ENCODE results near the gene CDK5RAP1. TPM values are rescaled to one million over a fixed set of nuclear protein-coding genes. Genes with fewer than 3 reads are reported as not detected.

The CDK5RAP1 gene
- total RNA-seq, 1 donor from 2014 or later, result 39.8 TPM

- H3K4me1 Mint-ChIP-seq, result no peaks in the 10 kb centered on the region
- H3K27me3 Mint-ChIP-seq (ENCODE audit: low read depth), result no peaks in the 10 kb centered on the region
- peaks cover 29% of the 10 kb centered on the region for H3K36me3 Mint-ChIP-seq
- H3K4me3 Mint-ChIP-seq, result no peak overlapping the region
- H3K27ac Mint-ChIP-seq, result no peak overlapping the region
- no peak for TF ChIP-seq CTCF (IDR thresholded peaks at IDR 0.05; ENCODE audit: unreplicated experiment)
- H3K9me3 Mint-ChIP-seq, result no peaks in the 10 kb centered on the region
- no peak for DNase-seq (ENCODE audit: low spot score in 2 of 2, unreplicated experiment in 2 of 2)
Measured at GRCh38 chr20:33407796-33408195, 6.5 kb upstream of the CDK5RAP1 start.

- TF ChIP-seq CTCF (IDR thresholded peaks at IDR 0.05; ENCODE audit: unreplicated experiment), result no peak
- Mint-ChIP-seq H3K9me3 (no peaks in the 10 kb centered on the region), H3K36me3 (peaks cover 29% of the 10 kb centered on the region), H3K4me3 (no peak overlapping the region), H3K4me1 (peaks cover 5% of the 10 kb centered on the region), H3K27ac (no peak overlapping the region), H3K27me3 (ENCODE audit: low read depth) (no peaks in the 10 kb centered on the region)
- no peak for DNase-seq (ENCODE audit: low spot score in 2 of 2, unreplicated experiment in 2 of 2)
Measured at GRCh38 chr20:33407251-33407650, 5.9 kb upstream of the CDK5RAP1 start.

GRCh38 chr20:33404281-33404680 is 3.0 kb upstream of the CDK5RAP1 start:
- Mint-ChIP-seq H3K4me1 (peaks cover 22% of the 10 kb centered on the region), H3K27ac (no peak overlapping the region), H3K4me3 (no peak overlapping the region), H3K36me3 (peaks cover 20% of the 10 kb centered on the region), H3K9me3 (no peaks in the 10 kb centered on the region), H3K27me3 (ENCODE audit: low read depth) (no peaks in the 10 kb centered on the region)
- DNase-seq (ENCODE audit: low spot score in 2 of 2, unreplicated experiment in 2 of 2), result no peak
- no peak for TF ChIP-seq CTCF (IDR thresholded peaks at IDR 0.05; ENCODE audit: unreplicated experiment)

GRCh38 chr20:33401921-33402369 is 626 bp upstream of the CDK5RAP1 start:
- Mint-ChIP-seq H3K36me3 (peaks cover 11% of the 10 kb centered on the region), H3K27ac (peak overlapping the region; percentile 97), H3K9me3 (no peaks in the 10 kb centered on the region), H3K4me1 (peaks cover 22% of the 10 kb centered on the region), H3K4me3 (peak overlapping the region; percentile 99), H3K27me3 (ENCODE audit: low read depth) (no peaks in the 10 kb centered on the region)
- DNase-seq (ENCODE audit: low spot score in 2 of 2, unreplicated experiment in 2 of 2), result no peak
- TF ChIP-seq CTCF (IDR thresholded peaks at IDR 0.05; ENCODE audit: unreplicated experiment), result no peak

- TF ChIP-seq CTCF (IDR thresholded peaks at IDR 0.05; ENCODE audit: unreplicated experiment), result no peak
- peaks cover 13% of the 10 kb centered on the region for H3K36me3 Mint-ChIP-seq
- H3K27me3 Mint-ChIP-seq (ENCODE audit: low read depth), result no peaks in the 10 kb centered on the region
- no peak for DNase-seq (ENCODE audit: low spot score in 2 of 2, unreplicated experiment in 2 of 2)
- H3K27ac Mint-ChIP-seq, result peak overlapping the region; percentile 9
- H3K4me1 Mint-ChIP-seq, result peaks cover 22% of the 10 kb centered on the region
- H3K4me3 Mint-ChIP-seq, result peak overlapping the region; percentile 99
- no peaks in the 10 kb centered on the region for H3K9me3 Mint-ChIP-seq
Measured at GRCh38 chr20:33400812-33401183, 521 bp downstream of the CDK5RAP1 start.

GRCh38 chr20:33399924-33400323 is 1.4 kb downstream of the CDK5RAP1 start:
- no peak for TF ChIP-seq CTCF (IDR thresholded peaks at IDR 0.05; ENCODE audit: unreplicated experiment)
- Mint-ChIP-seq H3K9me3 (no peaks in the 10 kb centered on the region), H3K4me1 (peaks cover 22% of the 10 kb centered on the region), H3K27me3 (ENCODE audit: low read depth) (no peaks in the 10 kb centered on the region), H3K27ac (no peak overlapping the region), H3K4me3 (peak overlapping the region; percentile 99), H3K36me3 (peaks cover 11% of the 10 kb centered on the region)
- DNase-seq (ENCODE audit: low spot score in 2 of 2, unreplicated experiment in 2 of 2), result no peak
